Measurements from ENCODE around the gene SLC5A11.

DNA sequence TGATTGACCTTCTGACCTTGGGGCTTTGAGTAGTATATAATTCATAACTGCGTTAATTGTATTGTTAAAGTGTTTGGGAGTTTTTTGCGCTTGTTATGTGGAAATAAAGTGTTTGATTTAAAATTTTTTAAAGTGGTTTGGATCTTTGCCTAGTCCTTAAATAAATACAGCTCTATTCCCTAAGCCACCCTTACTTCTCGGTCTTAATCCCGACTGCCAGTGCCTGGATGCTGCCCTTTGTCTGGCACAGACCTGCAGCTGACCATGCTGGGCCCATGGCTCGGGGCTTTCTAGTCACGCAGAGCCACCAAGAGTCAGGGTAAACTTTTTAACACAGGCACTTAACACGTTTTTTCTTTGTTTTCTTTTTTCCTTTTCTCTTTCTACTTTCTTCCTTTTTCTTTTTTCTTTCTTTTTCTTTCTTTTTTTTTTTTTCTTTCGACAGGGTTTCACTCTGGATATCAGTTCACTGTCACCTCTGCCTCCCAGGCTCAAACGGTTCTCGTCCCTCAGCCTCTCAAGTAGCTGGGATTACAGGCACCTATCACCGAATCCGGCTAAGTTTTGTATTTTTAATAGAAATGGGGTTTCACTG lies 19.6 kb upstream of the SLC5A11 start:
- TF ChIP-seq BACH2 (CRISPR knock-in tag; IDR thresholded peaks at IDR 0.05; ENCODE audit: borderline replicate concordance) (no peak), ARNTL (CRISPR knock-in tag; IDR thresholded peaks at IDR 0.05; ENCODE audit: borderline replicate concordance, low read depth) (no peak), ZFP30 (CRISPR knock-in tag; IDR thresholded peaks at IDR 0.05) (no peak), ZFP3 (CRISPR knock-in tag; IDR thresholded peaks at IDR 0.05) (no peak), ESRRG (CRISPR knock-in tag; IDR thresholded peaks at IDR 0.05) (no peak), CSDC2 (CRISPR knock-in tag; IDR thresholded peaks at IDR 0.05) (no peak)
- TF ChIP-seq, protein P1, sequence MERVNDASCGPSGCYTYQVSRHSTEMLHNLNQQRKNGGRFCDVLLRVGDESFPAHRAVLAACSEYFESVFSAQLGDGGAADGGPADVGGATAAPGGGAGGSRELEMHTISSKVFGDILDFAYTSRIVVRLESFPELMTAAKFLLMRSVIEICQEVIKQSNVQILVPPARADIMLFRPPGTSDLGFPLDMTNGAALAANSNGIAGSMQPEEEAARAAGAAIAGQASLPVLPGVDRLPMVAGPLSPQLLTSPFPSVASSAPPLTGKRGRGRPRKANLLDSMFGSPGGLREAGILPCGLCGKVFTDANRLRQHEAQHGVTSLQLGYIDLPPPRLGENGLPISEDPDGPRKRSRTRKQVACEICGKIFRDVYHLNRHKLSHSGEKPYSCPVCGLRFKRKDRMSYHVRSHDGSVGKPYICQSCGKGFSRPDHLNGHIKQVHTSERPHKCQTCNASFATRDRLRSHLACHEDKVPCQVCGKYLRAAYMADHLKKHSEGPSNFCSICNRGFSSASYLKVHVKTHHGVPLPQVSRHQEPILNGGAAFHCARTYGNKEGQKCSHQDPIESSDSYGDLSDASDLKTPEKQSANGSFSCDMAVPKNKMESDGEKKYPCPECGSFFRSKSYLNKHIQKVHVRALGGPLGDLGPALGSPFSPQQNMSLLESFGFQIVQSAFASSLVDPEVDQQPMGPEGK (CRISPR knock-in tag; IDR thresholded peaks at IDR 0.05; ENCODE audit: borderline replicate concordance): no peak
